Kidney epithelial cell (primary cell): ENCODE measurements around the gene BPGM. TPM values are rescaled to one million over a fixed set of nuclear protein-coding genes. Genes with fewer than 3 reads are reported as not detected.

Experiments
- total RNA-seq: library from RNA; depleted of rRNA; stranded (reverse); fragments of >200 nt; gene quantifications from 2 replicates; pipeline ENCODE4 v1.2.3, GENCODE V29; 2015

Gene BPGM
- total RNA-seq, 1 donor from 2014 or later = 30.7 TPM

Other genes starting within 250 kb of the BPGM start
- 80.0 and 87.8 TPM in 2 replicates for gene AKR1B1, start 187.8 kb upstream of the BPGM start, total RNA-seq
- gene AKR1B10, start 119.3 kb upstream of the BPGM start, total RNA-seq = not detected in 2 replicates
- gene AKR1B15, start 97.7 kb upstream of the BPGM start, total RNA-seq = 0.27 TPM in 1 of 2 replicates, not detected in the other
- 242 and 255 TPM in 2 replicates for gene CALD1, start 132.8 kb downstream of the BPGM start, total RNA-seq